GM18870 (cell line): ENCODE measurements around the gene DHX58.

Experiments
- ATAC-seq: cut with Tn5 transposase; IDR thresholded peaks from one replicate; pipeline ENCODE4 v1.9.1; 2021; ENCODE audit warnings: moderate library complexity; ENCODE audit not compliant: unreplicated experiment

DHX58 gene

DNA sequence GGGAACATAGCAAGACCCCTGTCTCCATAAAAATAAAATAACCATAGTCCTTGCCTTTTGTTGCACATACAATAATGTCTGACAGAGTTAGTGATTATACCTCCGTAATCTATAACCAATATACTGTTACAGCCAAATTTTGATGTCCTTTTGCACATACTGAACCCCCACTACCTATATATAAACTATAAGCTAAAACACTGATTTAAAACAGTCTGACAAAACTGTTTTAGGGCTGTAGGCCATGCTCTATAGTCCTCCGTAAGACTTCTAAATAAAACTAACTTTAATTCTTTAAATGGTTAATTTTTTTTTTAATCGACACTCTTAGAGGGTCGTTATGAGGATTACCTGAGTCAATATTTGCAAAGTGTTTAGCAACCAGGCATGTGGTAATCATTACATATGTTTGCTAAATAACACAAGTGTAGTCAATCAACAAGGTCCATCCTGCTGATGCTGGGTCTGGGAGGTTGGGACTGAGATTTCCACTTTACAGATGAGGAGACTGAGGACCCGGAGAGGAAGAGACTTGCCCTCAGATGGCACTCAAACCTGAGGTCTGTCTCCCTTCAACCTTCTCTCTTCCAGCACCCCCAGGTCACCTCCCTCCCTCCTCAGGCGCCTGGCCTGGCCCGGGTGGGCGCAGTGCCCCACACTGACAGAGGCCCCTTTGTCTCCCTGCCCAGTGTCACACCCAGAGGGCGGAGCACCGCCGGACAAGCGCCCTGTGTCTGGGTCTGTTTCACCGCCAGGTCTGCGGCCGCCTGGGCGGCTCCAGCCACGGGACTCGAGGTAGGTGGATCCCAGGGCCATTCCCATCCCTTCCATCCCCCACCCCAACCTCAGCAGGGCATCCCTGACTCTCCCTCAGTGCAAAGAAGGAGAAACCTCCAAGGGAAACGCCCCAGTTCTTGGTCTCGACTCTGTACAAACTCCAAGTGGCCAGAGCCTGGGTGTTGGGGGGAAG, 24.5 kb downstream of the DHX58 start:
- no peak for ATAC-seq

DNA sequence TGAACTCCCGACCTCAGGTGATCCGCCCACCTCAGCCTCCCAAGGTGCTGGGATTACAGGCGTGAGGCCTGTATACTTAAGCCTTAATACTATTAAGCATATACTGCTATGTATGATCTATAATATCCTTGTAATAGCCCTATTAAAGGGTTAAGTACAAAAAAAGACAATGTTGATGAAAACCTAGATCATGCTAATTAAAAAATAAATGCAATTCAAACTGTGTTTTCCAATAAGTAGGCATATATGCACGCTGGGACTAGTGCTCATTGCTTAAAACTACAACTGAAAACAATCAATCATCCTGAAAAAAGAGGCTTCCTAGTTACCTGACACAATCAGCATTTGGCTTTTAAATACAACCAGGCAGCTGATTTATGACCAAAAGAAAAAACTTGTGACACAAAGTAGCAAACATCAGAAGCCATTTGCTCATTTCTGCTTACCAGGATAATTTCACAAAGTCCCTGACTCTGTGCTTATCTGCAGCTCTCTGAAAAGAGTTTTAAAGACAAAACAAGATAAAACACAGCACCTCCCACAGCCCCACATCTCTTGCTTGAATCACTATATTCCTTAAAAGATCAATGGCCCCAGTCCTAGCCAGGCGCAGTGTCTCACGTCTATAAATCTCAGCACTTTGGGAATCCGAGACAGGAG, 25.3 kb downstream of the DHX58 start:
- ATAC-seq: no peak

DNA sequence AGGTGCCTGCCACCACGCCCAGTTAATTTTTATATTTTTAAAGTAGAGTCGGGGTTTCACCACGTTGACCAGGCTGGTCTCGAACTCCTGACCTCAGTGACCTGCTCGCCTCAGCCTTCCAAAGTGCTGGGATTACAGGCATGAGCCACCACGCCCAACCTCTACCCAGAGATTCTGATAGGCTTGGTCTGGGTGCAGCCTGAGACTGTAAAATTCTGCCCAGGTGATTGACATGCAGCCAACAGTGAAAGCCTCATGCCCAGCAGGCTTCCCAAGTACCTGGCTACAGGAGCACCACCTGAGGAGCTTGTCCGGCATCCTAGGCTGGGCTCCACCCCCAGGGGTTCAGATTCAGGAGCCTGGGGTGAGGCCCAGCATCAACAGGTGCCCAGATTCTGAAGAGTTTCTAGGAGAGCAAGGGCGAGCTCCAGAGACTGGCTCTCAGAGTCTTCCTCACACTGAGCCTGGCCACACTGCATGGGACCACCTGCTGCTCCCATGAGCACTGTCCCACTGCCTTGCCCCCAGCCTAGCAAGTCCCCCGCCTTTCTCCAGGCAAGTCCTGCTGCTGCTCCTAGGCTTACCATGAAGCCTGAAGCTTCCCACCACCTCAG, 30.9 kb downstream of the DHX58 start:
- no peak for ATAC-seq

DNA sequence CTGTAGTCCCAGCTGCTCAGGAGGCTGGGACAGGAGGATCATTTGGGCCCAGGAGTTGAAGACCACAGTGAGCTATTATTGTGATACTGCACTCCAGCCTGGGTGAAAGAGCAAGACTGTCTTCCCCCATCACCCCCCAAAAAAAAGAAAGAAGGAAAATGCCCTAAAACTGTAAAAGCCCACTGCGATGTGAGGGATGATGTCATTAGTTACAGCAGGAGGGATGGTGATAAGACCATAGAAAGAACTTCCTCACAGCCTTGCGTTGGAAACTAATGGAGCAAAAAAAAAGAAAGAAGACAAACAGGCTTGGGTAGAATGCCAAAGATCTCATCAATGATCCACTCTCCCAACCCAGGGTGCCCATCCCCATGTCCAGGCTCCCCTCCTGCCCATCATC, 33.0 kb downstream of the DHX58 start:
- no peak for ATAC-seq

DNA sequence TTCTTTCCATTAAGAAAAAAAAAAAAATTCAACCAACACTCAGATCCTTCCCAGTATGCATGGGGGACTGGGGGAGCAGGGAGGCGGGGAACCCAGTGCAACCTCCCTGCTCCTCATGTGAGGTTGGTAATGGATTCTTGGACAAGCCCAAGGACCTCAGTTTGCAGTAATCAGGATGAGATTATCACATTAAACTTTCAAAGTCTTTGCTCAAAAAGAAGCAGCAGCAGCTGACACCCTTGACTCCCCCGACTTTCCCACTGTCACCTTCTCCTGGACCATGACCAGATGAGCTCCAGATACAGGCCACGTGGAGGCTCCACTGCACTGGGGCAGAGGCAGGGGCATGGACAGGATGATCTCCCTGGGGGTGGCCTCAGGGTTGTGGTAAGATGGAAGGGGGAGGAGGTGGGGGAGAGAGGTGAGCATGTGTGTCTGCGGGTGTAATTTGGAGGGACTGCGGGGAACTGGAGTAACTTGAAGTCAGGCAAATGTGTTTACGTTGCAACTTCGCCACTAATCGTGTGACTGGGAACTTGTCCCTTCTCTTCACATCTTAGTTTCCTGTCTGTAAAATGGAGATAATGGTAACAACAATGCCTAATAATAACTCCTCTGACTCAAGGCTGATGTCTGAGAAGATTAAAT, 34.0 kb downstream of the DHX58 start:
- ATAC-seq: no peak

DNA sequence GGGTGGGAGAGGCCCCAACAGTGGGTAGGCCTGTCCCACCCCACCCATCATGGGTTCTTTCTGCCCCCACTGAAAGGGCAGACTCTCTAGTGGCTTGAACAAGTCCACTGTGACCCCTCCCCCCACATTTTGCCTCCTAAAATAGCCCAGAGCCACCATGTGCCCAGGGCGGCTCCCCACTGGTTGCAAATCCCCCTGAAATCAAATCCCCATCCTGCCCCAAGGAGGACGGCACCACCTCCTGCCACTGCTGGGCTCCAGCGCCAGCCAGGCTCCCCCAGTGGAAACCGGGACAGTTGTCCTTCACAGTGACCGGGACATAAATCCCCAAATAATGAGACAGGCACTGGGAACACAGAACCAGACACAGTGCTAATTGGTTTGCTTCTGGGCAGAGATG, 34.8 kb downstream of the DHX58 start:
- ATAC-seq: no peak

DNA sequence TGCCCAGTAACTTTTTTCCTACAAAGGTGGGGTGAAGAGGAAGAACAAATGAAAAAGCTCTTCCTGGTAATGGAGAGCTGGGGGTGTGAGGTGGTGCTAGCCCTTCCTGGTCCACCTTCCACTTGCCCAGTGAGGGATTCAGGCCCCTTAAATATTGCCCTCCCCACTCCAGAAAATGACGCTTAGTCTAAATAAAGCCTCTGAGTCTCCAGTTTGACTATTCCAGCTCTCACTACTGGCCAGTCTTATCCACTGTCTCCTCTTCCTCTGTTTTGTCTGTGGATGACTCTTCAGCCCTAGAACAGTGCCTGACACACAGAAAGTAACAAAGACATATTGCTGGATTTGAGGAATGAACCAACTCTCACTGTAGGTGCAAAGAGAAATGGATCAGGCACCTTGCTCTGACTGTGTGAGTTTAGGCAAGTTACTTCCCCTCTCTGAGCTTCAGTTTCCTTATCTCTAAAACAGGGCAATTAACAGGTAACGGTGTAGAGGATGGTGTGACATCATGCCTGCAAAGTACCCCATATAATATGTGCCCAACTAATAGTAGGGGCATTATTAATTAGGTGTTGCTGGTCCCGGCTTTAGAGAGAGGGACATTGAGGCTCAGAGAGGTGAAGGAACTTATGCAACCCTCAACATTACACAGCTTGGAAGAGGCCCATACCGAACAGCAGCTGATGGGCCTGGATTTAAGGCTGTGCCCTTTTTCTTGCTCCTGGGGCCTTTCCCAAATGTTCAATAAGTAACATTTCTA, 35.5 kb downstream of the DHX58 start:
- ATAC-seq: no peak

DNA sequence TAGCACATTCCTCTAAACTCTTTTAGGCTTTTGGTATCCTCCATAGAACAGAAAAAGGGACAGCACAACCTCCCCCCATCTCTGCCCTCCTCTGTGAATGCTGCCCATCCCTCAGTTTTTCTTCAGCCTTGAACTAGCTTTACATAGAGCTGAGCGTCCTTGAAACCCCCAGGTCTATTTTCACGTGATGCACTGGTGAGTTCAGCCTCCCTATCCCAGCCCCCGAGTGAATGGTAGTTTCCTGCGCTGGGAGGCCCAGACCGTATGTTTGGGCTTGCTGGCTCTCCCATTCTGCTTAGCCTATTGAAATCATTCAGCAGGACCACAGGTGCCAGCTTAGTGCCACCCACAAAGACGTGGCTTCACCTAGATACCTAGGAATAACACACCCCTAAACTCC, 36.7 kb downstream of the DHX58 start:
- no peak for ATAC-seq

DNA sequence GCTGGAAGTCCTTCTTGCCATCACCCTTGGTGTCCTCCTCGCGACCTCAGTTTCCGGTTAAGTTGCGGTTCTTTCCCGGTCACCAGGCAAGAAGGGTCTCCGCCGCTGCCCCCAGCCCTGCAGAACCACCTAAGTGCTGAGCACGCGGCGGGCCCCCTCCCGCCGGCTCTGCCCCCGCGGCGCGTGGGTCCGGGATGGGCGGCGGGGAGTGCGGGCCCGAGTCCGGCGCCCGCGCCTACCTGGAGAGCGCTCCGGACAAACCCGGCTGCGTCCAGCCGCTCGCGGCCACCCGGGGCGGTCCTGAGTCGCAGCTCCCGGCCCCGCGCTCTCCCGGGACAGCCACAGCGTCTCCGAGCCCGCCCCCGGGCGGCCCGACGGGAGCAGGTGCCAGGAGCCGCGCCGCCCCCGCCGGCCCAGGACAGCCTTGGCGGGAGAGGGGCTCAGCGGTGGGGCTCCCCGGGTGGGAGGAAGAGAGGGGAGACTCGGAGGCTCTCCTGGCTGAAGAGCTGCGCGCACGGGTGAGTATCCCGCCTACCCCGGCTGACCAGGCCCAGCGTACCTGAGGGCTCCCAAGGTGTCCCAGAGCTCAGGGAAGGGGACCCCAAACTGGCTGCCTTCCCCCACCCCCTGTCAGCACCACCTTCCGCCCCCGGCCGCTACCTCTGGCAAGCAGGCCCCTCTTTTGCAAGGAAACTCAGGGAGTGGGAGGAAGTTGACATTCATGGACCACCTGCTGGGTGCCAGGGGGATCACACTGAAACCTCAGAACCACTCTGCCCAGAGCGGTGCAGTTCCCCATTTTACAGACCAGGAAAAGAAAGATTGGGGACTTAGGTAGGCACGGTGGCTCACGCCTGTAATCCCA, 40.0 kb downstream of the DHX58 start:
- ATAC-seq: no peak

DNA sequence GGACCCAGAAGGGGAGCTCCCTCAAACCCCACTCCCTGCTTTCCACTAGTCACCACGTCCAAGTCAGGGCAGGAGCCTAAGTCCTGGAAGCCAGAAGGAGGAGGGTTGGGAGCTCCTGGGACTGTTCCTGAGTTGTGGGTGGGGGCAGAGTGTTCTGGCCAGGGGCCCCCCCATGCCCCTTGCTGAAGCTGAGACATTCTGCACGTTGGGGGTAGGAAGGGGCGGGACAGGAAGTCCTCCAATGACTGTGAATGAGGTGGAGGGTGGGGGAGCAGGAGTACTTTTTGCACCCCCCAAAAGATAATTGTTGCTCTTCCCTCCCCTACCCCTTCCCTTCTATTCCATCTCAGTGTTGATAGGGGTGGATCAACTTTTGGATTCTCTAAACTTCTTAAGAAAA, 40.7 kb downstream of the DHX58 start:
- no peak for ATAC-seq

DNA sequence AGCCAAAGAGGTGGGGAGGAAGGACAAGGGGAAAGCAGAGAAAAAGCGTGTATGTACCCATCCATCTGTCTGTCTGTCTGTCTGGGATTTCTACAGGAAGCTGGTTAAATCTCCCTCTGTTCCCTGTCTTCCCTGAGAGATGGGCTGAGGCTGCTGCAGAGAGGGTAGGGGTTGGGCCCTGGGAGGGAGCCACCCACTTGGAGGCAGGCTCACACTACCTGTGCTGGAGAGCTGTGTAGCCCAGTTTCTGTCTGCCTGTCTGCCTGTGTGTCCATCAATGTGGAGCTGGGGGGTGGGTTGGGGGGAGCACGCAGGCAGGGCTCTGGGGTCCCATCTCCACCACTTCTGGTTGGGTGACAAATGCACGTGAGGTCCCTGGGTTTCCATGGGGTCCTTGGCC, 43.5 kb downstream of the DHX58 start:
- ATAC-seq: no peak

DNA sequence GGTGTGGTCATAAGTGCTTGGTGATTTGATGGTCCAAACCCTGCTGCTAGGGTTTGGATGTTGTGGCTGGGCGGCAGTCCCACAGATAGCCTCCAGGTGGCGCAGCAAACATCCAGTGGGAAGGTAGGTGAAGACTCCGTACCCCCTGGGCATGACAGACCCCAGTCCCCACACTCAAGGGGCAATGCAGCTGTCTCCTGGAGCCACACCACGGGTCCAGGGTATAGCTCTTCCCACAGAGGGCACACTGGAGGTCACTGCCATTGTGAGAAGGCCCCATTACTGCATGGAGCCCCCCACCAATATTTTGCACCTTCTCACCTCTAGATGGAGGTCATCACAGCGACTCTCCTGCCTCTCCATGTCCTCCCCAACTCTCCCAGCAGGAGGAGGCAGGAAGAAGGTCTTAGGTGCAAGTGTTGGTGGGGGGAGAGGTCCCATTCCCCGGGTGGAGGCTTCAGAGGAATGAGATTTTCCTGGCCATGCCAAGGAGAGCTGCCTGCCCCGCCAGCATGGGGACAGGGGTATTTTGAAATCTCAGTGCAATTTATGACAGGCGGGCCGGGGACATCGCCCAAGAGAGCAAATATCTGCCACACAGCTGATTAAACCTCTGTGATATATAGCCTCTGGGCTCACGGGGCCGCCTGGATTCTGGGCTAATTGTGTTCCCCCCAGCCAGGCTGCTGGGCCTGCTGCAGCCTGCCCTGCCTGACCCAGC, 45.0 kb downstream of the DHX58 start:
- no peak for ATAC-seq

DNA sequence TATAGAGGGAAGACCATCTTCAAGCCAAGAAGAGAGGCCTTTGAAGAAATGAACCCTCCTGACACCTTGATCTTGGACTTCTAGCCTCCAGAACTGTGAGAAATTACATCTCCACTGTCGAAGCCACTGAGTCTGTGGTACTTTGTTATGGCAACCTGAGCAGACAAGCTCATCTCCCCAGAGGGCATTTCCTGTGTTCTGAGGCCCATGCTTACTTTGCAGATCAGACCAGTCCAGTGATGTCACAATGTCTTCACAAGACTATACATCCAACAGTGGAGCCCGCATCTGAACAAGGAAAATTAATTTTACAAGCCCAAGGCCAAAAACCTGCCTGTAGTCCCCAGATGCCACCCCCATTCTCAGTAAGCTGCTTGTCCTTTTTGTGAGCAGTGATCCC, 47.3 kb downstream of the DHX58 start:
- no peak for ATAC-seq

DNA sequence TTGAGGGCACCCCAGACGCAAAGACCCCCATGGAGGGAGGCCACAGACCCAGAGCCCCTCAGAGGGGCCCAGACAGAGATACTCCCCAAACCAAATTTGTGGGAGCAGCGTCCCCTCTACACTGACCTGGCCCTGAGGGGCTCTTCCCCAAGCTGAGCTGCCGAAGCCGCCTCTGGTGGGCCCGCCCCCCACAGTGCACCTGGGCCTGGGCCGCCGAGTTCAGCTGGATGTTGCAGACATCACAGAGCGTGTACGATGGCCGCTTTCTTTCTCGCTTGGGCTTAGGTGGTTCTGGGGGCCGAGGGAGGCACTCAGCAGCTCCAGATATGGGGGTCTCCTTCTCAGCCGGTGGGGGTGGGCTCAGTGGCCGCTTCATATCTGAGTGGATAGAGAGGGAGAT, 49.8 kb downstream of the DHX58 start:
- ATAC-seq: no peak

DNA sequence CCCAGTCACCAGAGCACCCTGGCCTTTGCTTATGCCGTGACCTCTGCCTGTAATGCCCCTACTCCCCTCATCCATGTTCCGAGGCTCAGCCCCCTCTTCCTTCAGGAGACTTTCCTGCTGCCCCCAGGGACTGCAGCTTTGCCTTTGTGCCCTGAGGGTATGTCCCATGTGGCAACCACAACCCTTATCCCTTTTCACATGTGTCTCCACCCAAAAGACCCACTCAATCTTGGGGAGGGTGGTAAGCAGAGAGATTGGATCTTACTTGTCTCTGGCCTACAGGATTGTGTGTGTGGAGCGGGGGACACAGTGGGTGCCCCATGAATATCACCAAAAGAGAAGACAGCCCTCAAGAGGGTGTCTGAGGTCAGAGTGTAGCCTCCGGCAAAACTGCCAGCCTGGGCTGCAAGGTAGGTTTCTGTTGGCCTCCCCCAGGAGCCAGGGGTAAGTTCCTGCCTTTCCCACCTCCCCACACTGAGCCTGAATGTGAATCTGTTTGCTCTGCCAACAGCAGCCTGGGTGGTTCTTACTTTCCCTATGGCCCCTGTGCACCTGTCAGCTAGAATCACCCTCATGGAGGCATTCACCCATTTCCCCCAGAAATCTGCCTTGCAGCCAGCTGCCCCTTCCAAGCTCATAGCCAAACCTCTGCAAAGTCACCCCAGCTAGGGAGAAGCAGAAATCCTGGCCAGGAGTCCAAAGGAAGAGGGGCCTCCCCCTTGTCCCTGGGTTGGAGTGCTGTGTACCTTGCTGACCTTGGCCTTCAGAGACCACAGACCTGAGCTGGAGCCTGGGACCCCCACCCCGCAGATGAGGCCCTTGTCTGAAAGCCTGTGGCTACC, 50.6 kb downstream of the DHX58 start:
- no peak for ATAC-seq

DNA sequence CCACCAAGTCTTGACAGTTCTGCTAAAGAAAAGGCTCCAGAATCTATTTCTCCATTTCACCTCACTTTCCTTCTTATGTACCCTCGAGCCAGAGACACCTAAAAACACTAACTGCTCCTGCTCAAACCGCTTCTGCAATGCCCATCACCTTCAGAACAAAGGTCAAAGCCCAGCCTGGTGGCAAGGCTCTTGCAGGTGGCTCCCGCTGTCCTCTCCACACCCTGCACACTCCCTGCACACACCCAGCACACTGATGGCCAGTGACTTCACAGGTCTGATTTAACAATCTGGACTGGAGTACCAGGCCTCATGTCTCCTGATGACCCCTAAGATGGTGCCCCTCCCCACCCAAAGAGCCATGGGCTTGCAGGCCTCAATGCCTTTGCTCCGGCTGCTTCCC, 52.3 kb downstream of the DHX58 start:
- ATAC-seq: no peak

DNA sequence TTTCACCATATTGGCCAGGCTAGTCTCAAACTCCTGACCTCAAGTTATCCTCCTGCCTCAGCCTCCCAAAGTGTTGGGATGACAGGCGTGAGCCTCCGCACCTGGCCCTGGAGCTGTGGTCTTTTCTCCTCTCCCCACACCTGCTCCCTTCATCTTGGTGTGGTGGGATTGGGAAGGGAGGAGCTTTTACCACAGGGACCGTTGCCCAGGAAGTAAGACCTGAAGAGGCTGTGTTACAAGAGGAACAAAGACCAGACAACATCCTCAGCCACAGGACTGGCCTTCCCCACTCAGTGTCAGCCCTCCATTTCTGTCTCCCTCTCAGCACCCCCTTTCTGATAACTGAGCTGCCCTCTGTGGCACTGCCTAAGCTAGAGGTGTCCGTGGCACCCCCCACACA, 52.7 kb downstream of the DHX58 start:
- ATAC-seq: no peak

DNA sequence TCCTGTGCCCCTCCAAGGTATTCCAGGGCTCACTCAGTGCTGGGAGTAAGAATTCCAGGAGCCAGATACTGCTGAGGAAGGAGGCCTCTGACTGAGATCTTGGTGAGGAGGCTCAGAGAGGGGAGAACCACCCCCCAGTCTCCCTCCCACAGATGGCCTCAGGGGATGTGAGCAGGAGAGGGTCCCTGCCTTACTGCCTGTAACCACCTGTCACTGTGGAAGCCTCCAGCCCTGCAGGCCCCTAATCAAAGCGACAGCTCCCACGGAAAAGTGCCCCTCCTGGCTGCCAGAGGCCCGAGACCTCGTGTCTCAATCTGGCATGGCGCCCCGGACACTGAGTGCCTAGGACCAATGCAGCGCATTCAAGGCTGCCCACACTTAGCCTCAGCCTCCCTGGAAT, 54.5 kb downstream of the DHX58 start:
- ATAC-seq: no peak
